ENCODE results near the gene NELFA. TPM values are rescaled to one million over a fixed set of nuclear protein-coding genes. Genes with fewer than 3 reads are reported as not detected.
A peak's percentile ranks its signal among the peaks of the same experiment; 100 is the strongest.

NELFA gene
- total and polyA plus RNA-seq, 10 of the 15 experiments (the other 5 are each of a cell fraction or from before 2014, with no cell fraction given) = 0.39 to 38.6 (median 16.7) TPM

- BruUV-seq (replicated peaks) = no TSS peak
- Histone ChIP-seq H3K27ac (ENCODE audit: control insufficient read depth, insufficient read depth) (no peak overlapping the region), H3K36me3 (ENCODE audit: control insufficient read depth in 2 of 2, insufficient read depth in 2 of 2, low read length in 1 of 2) (no peaks in the 10 kb centered on the region), H3K4me1 (ENCODE audit: control insufficient read depth, insufficient read depth, low read length) (peaks cover 8% of the 10 kb centered on the region; the same call in 1 of the 2 replicates), H2AFZ (ENCODE audit: control insufficient read depth, low read depth, low read length) (peak overlapping the region; percentile 87; the same call in 1 of the 2 replicates), H3K9me3 (replicated peaks; ENCODE audit: control insufficient read depth, insufficient read depth, low read length) (no peaks in the 10 kb centered on the region), H3K4me3 (peak overlapping the region; percentile 87; the same call in 1 of the 2 replicates), H3K9ac (ENCODE audit: control insufficient read depth, insufficient read depth, low read length) (no peak overlapping the region), H3K79me2 (ENCODE audit: control insufficient read depth, insufficient read depth, low read length) (no peaks in the 10 kb centered on the region), H3K27me3 (replicated peaks in 1 of 2; ENCODE audit: control insufficient read depth in 2 of 2, insufficient read depth in 2 of 2, low read length in 1 of 2) (peaks cover 3 to 4% of the 10 kb centered on the region in 2 experiments; a peak in 3 of 4 replicates), H4K20me1 (ENCODE audit: control insufficient read depth, insufficient read depth) (no peaks in the 10 kb centered on the region), H3K4me2 (ENCODE audit: control insufficient read depth, insufficient read depth) (peak overlapping the region; percentile 94)
- no peak for DNase-seq (ENCODE audit: low read depth, low spot score)
- ATAC-seq = peak; percentile 67
- ChIA-PET POLR2A (no interaction called here), CTCF (no interaction called here), RAD21 (ENCODE audit: unreplicated experiment) (no interaction called here), SMC1A (ENCODE audit: uncharacterized antibody, unreplicated experiment) (no interaction called here)
- in situ Hi-C loops (cut with MboI) (no loop called here), intact Hi-C loops (cut with micrococcal nuclease; ENCODE audit: unreplicated experiment) (no loop called here)
- WGBS (ENCODE audit: insufficient coverage, insufficient replicate concordance, low lambda C conversion rate, missing lambda C conversion rate) = 6% methylated on average over 21 of the region's 80 CpGs
- no peak for FAIRE-seq
- no peak for TF ChIP-seq SMC3 (IDR thresholded peaks at IDR 0.05; ENCODE audit: borderline replicate concordance, low read length)
- TF ChIP-seq, protein P1, sequence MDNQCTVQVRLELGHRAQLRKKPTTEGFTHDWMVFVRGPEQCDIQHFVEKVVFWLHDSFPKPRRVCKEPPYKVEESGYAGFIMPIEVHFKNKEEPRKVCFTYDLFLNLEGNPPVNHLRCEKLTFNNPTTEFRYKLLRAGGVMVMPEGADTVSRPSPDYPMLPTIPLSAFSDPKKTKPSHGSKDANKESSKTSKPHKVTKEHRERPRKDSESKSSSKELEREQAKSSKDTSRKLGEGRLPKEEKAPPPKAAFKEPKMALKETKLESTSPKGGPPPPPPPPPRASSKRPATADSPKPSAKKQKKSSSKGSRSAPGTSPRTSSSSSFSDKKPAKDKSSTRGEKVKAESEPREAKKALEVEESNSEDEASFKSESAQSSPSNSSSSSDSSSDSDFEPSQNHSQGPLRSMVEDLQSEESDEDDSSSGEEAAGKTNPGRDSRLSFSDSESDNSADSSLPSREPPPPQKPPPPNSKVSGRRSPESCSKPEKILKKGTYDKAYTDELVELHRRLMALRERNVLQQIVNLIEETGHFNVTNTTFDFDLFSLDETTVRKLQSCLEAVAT (IDR thresholded peaks at IDR 0.05) = no peak
- TF ChIP-seq NR2C1 (IDR thresholded peaks at IDR 0.05) = no peak
- no peak for TF ChIP-seq KAT2A (conservative IDR thresholded peaks at IDR 0.05; ENCODE audit: control insufficient read depth, low read depth, low read length)
- no peak for TF ChIP-seq BCL3 (IDR thresholded peaks at IDR 0.05; ENCODE audit: borderline replicate concordance, insufficient read depth, low read depth, low read length, poor library complexity, severe bottlenecking)
- no peak for TF ChIP-seq PRDM15 (CRISPR knock-in tag; IDR thresholded peaks at IDR 0.05)
- TF ChIP-seq CBFB (IDR thresholded peaks at IDR 0.05; ENCODE audit: low read depth) = no peak
- TF ChIP-seq ASH2L (IDR thresholded peaks at IDR 0.05; ENCODE audit: borderline replicate concordance, low read depth) = no peak
- no peak for TF ChIP-seq ZNF24 (IDR thresholded peaks at IDR 0.05)
- no peak for TF ChIP-seq SMAD1 (IDR thresholded peaks at IDR 0.05; ENCODE audit: low read depth, partially characterized antibody)
- TF ChIP-seq HDAC6 (IDR thresholded peaks at IDR 0.05; ENCODE audit: unreplicated experiment) = peak; percentile 44
- TF ChIP-seq SPI1 (IDR thresholded peaks at IDR 0.05; ENCODE audit: borderline replicate concordance, insufficient read depth, low read depth, low read length) = no peak
- TF ChIP-seq, protein P2, sequence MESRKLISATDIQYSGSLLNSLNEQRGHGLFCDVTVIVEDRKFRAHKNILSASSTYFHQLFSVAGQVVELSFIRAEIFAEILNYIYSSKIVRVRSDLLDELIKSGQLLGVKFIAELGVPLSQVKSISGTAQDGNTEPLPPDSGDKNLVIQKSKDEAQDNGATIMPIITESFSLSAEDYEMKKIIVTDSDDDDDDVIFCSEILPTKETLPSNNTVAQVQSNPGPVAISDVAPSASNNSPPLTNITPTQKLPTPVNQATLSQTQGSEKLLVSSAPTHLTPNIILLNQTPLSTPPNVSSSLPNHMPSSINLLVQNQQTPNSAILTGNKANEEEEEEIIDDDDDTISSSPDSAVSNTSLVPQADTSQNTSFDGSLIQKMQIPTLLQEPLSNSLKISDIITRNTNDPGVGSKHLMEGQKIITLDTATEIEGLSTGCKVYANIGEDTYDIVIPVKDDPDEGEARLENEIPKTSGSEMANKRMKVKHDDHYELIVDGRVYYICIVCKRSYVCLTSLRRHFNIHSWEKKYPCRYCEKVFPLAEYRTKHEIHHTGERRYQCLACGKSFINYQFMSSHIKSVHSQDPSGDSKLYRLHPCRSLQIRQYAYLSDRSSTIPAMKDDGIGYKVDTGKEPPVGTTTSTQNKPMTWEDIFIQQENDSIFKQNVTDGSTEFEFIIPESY (IDR thresholded peaks at IDR 0.05) = no peak
- TF ChIP-seq NFXL1 (IDR thresholded peaks at IDR 0.05; ENCODE audit: borderline replicate concordance) = no peak
- no peak for TF ChIP-seq MEF2A (IDR thresholded peaks at IDR 0.05; ENCODE audit: insufficient read depth, low read depth, low read length)
These were observed 33.6 kb upstream of the NELFA start for GRCh38 chr4:2042204-2042946.

All from GM12878 (cell line).